ENCODE data around the gene GNMT.
A peak's percentile ranks its signal among the peaks of the same experiment; 100 is the strongest.
"Not testable (repeated sequence)": the region's sequence is repeated elsewhere in the genome, so short reads cannot be mapped to it uniquely, and the experiment has no call there.

The GNMT gene

DNA sequence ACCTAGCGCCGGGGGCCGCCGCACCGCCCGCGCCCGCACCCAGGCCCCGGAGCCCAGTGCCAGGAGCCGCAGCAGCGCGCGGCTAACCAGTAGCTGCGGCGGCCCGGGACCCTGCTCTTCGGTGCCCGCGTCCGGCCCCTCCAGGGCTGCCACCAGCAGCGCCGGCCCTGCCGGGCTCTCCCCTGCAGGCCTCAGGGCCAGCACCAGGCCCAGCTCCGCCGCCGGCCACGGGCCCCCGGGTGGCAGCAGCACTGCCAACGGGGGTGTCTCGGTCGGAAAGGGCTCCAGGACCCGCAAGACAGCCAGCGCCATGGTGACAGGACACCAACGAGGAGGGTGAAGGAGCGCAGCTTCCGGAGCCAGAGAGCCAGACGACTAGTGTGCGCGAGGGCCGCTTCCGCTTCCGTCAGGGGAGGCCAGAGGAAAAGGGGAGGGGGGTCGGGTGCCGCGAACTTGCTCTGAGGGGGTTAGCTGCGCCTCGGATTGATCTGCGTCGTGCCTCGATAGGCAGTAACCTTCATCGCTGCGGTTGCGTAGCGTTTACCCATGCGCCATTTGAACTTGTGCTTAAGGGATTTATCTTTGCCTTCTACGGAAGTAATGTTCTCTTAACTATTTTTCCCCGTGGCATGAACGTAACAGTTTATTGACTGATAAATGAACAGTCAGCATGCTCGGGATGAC lies 18.4 kb downstream of the GNMT start, which contains the start of gene PEX6:
TSS of gene PEX6 (minus strand) at position 343 of the 684 bp plus-strand sequence. CDS start at position 312, 31 bp downstream.
- no peak for FAIRE-seq

GRCh38 chr6:42979523-42980177 lies 19.1 kb downstream of the GNMT start:
- FAIRE-seq: no peak

DNA sequence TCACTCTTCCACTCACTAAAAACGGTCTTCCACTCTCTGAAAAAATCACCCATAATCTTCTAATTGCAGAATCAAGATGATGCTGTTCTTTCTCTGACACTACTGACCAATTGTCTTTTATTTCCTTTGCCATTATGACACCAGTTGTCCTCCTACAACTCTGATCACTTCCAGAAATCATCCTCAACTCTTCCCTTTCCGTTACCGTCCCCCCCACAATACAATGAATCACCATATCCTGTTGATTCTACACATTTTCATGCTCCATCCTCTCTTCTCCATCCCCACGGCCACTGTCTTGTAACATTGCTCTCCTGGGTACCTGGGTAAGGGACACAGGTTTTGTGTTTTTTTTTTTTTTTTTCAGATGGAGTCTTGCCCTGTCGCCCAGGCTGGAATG lies 21.3 kb downstream of the GNMT start:
- no peak for FAIRE-seq

DNA sequence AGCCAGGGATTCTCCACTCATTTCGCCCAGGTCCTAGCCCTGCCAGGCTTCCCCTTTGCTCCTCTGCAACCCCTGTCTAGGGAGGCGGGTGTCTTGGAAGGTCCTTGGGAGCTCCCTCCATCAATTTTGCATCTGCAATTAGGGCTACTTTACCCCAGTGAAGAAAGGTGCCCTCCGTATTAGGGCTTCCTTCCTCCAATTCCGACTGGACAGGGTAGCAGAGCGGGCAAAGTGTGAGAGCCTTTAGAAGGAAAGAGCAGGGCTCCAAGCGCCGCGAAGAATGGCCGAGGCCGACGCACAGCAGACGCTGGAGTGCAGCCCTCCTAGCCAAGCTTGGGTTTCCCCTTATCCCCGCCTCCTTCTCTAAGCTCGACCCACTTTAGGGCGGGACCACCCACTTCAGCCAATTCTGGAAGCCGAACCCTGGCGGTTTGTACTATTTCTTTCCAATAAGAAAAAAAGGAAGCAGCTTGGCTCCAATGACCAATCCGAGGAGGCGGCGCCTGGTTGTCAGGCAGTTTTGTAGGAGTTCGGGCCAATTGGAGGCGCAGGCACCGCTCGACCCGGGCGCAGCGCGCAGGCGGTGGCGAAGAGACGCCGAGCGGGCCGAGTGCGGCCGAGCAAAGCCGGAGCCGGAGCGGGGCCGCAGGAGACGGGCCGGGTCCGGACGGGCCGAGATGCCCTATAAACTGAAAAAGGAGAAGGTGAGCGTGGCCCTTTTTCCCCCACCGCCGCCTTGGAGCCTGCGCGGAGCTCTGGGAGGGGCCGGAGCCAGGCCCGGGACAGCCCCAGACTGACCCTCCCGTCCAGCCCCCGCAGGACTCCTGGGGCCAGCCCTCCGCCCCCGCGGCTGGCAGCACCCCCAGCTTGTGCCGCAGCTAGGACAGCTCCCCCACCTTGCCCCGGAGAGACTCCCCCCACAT lies 23.7 kb downstream of the GNMT start, which contains the start of gene PPP2R5D:
TSS of gene PPP2R5D (plus strand) at position 570 of the 923 bp plus-strand sequence. CDS start at position 678, 108 bp downstream.
- peak; percentile 87 for FAIRE-seq

DNA sequence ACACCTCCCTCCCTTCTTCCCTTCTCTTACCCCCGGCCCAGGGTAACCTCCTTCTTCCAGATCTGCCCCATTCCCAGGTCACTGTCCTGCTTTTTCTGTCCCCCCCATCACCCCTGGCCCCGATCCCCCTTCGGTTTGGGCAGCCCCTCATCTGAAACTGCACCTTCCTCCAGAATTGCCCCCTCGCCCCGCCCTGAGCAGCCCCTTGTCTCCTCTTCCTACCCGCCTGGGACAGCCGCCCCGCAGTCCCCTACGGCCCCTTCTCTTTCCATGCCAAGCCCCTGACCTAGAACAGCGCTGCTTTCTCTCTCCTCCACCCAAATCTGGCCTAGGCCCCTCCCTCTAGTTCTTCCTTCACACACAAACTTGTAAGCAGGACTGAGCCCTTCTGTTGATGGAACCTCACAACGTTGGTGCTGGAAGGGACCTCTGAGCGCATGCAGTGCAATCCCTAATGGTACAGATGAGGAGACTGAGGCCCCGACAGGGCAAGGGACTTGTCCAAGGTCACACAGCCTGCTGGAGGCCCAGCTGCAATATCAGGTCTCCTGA lies 24.4 kb downstream of the GNMT start:
- FAIRE-seq: no peak

- no peak for FAIRE-seq
Observed at GRCh38 chr6:42987533-42988451, 27.2 kb downstream of the GNMT start.

DNA sequence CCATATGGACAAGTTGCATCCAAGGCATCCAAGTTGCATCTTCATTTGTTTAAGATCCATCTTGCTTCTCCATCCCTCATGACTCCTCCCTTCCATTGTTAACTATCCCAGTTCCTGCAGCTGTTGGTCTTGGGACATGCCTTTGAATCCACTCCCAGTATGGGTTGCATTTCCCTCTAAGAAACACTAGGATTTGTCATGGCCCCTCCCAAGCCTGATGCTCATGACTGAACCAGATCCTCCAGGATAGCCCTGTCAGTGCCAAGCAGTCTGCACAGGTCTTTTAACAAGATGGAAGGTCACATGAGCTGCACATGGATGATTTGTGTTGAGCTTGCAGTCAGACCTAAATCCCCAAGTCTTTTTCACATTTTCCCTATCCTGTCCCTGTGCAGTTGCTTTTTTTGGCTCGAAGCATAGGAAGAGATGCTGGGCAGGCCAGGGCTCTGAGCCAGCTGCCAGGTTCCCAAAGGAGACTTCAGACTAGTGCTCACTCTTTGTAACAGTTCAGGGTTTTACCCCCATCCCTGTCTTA lies 28.0 kb downstream of the GNMT start:
- FAIRE-seq: no peak

GRCh38 chr6:42989923-42990322 lies 29.4 kb downstream of the GNMT start:
- FAIRE-seq: no peak

DNA sequence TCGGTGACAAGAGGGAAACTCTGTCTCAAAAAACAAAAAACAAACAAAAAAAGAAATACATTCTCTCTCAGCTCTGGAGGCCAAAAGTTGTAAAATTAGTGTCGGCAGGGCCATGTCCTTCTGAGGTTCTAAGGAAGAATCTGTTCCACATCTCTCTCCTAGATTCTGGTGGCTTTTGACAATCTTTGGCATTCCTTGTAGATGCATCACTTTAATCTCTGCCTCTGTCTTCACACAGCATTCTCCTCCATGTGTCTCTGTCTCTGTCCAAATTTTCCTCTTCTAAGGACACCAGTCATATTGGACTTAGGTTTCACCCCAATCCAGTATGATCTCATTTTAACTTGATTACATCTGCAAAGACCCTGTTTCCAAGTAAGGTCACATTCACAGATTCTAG lies 32.9 kb downstream of the GNMT start:
- FAIRE-seq: no peak

- FAIRE-seq: no peak
Observed at GRCh38 chr6:42996513-42996912, 36.0 kb downstream of the GNMT start.

- not testable (repeated sequence) for FAIRE-seq
Observed at GRCh38 chr6:42998205-42998604, 37.7 kb downstream of the GNMT start.

DNA sequence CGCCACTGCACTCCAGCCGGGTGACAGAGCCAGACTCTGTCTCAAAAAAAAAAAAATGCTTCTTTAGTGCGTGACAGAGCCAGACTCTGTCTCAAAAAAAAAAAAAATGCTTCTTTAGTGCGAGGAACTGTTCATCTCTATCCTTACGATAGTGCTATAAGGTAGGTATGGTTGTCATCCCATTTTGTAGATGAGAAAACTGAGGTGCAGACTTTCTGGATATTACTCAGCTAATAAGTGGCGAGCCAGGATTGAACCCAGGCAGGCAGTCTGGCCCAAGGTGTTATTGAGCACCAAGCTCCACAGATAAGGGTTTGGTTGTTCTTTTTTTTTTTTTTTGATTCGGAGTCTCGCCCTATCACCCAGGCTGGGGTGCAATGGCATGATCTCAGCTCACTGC lies 41.3 kb downstream of the GNMT start:
- no peak for FAIRE-seq

GRCh38 chr6:43005844-43006243 lies 45.3 kb downstream of the GNMT start:
- FAIRE-seq: no peak

GRCh38 chr6:43006251-43006650 lies 45.7 kb downstream of the GNMT start:
- no peak for FAIRE-seq

DNA sequence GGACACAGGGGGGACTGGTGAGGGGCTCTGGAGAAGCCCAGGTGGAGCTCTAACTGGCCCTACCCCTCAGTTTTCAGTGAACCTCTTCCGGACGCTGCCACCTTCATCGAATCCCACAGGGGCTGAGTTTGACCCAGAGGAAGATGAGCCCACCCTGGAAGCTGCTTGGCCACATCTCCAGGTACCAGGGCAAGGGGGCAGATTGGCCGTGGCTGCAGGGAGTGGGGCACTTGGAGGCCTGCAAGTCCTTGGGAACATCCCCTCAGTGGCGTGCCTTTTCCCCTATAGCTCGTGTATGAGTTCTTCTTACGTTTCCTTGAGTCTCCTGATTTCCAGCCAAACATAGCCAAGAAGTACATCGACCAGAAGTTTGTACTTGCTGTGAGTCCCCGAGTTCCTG lies 46.6 kb downstream of the GNMT start:
- no peak for FAIRE-seq

- FAIRE-seq: no peak
Observed at GRCh38 chr6:43009124-43009523, 48.6 kb downstream of the GNMT start.

GRCh38 chr6:43011207-43011606 lies 50.7 kb downstream of the GNMT start:
- FAIRE-seq: no peak

DNA sequence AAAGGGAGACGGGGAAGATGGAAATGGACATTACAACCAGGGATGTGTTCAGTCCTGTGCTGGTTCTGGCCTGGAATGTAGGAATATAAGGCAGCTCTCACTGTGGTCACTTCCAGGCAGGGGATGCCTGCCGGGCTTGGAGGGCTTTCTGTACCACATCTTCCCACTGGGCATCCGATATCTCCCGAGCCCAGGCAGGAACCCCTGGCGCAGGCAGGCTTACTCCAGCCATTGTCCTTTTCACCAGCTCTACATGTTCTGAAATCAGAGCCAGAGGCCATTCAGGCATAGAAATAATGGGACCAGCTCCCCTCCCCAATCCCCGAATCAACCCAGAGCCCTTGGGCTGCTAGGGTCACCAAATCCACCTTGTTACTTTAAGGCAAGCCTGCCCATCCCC lies 51.8 kb downstream of the GNMT start:
- no peak for FAIRE-seq

DNA sequence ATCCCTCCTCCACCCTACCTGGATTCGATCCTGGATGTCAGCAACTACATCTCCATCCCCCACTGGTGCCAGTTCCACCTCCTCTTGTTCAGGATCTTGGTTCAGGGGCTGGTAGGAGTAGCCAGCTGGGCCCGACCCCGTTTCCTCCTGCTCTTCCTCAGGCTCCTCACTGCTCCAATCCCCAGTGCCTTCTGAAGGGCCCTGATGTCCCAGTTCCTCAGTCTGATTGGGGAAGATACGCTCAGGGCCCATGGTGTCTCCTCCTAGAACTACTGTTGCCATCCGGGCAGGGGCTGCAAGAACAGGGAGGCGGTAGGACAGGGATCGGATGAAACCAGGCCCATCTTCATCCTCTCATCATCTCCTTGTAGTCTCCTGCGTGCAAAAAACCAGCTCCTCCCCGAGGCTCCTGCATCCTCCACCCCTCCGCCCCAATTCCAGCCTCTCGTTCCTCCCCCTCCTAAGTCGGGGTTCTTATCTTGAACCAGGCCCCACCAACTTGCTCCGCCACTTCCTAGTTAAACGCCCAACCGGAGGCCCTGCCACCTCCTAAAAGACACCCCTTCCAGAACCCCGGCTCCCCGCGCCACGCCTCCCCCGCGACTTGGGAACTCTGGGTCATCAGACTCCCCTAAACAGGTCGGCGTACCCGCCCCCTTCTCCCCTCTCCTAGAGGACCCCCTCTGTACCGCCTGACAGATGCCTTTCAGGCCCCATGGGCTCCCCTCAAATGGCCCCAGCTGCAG lies 52.7 kb downstream of the GNMT start:
- FAIRE-seq: no peak
